GM19372 (cell line): Measurements from ENCODE around the gene UBD.

Experiments
- ATAC-seq: cut with Tn5 transposase; IDR thresholded peaks from one replicate; pipeline ENCODE4 v1.9.1; 2021; ENCODE audit warnings: mild to moderate bottlenecking, low read depth, moderate library complexity; ENCODE audit not compliant: unreplicated experiment

Gene UBD

DNA sequence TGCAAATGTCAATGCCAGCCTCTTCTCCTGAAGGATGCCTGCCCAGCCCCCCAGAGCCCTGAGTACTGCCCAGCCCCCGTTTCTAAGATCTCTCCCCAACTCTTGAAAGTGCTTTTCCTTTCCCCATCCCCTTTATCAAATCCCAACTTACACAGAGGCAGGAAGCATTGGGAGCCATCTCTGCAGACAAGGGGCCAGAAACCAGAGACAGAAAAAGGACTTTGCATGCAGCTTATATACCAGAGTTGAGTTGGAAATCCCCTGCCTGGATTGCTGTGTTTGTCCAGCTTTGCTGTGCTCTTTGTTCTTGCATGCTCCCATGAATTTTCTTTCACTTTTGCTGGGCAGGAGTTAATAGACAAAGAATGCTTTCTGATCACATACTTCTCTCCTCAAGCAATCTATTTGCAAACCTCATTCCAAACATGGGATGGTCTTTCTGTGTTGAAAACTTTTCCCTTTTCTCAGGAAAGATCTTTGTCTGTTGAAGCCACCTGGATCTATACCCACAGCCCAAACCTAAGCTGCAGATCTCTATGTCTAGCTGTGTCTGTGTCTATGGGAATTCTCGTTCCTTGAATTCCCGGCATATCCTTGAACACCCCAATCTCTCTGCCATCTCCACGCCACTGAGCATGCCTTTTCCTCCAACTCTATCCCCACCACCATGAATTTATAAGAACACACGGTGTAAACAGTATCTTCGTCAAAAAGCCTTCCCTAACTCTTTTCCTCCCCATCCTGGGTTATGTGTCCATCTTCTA, at the start of gene UBD:
Gene UBD (minus strand): TSS at position 209 of the 764 bp plus-strand sequence. CDS start 31 bp downstream, at position 178.
- ATAC-seq: no peak

DNA sequence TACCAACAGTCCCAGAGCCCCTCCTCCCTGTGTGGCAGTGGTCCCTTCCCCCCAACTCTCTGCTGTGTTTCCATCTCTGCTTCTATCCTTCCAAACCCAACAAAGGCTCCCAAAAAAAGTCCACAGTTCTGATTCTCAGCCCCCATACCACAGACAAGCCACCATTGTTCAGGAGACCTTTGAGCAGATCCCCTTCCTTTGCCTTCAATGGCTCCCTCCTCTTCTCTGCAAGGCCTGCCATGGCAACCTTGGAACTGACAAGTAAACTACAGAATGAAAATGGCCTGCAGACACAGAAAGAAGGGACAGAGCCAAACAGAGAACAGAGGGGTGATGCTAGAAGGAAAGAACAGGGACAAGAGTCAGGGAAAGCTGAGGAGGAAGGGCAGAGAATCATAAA, 48.6 kb upstream of the UBD start:
- no peak for ATAC-seq

DNA sequence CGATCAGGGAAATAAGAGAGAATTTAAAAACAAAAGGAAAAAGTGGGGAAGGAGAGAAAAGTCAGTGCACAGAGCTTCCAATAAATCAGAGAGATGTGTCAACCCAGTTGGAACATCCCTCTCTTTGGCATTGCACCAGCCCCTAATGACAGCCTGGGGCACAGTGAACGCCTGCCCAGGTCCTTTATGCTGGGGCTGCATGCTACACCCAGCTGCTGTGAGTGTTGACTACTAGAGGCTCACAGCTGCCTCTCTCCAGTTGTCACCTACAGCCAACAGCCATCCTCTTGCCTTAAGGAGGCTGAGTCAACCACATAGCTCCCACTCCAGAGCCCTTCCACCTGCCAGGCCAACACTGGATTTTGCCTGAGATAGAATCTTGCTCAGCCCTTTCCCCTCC, 44.4 kb upstream of the UBD start:
- no peak for ATAC-seq

DNA sequence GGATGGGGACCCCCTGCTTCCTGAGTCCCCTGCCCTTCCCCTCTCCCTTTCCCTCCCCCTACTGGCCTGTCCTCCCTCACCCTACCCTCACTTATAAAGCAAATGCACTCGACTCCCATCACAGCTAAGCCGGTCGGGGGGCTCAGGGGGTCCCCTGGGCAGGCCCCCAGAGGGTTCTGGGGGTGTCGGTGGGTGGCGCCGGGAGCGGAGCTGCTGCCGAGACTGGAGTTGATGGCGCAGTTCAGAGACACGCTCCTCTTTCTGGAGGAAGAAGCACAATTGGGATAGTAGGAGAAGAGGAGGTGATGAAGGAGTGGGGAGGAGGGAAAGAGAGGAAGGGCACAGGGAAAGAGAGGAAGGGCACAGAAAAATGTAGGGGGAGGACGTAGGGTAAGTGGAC, 43.9 kb upstream of the UBD start:
- ATAC-seq: no peak

DNA sequence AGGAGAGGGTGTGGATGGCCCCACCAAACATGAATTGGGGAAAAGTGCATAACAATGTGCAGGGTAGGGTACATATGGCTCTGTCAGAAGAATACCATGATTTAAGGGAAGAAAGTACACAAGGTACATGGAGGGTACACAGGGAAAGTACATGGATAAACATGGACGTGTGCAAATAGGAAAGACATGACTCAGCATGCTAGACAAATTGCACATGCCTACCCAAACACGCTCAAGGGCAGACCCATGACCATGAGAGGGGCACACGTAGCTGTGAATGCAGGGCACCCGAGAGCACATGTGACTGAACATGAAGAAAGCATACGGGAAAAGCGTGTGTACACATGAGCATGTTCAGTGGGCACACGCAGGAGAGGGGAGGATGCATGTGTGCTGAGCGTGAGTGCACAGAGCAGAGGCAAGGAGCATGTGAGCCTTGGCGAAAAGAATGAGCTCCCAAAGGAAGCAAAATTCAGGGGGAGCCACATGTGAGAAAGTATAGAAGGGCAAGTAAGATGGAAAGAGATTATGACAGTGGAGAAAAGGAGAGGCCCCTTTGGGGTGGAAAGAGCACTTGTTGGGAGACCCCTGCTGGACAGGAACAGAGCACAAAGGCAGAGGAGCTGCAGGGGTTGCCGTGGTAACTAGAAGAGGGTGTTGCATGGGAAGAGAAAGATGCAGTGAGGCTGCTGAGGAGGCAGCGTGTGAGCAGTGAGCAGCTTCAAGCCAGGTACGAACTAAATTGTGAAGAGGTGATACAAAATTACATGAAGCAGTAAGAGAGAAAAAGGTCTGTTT, 43.2 kb upstream of the UBD start:
- ATAC-seq: no peak

DNA sequence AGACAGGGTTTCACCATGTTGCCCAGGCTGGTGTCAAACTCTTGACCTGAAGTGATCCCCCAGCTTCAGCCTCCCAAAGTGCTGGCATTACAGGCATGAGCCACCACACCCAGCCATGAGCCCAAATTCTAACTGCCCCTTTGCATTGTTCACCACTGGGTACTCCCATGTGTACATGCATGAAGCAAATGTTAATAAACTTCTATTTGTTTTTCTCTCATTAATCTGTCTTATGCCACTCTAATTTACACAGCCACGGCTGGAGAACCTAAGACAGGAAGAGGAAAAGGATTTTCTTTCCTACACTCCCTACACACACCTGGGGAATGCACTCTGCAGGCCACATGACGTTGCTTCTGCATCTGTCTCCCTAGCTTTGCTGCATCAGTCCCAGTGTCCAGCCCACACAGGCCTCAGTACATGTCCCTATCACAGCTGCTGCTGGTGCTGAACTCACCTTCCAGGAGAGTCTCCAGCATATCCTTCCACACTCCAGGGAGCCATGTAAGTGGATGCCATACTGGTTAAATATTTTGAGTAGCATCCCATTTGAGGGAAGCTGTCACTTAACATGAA, 38.7 kb upstream of the UBD start:
- no peak for ATAC-seq

DNA sequence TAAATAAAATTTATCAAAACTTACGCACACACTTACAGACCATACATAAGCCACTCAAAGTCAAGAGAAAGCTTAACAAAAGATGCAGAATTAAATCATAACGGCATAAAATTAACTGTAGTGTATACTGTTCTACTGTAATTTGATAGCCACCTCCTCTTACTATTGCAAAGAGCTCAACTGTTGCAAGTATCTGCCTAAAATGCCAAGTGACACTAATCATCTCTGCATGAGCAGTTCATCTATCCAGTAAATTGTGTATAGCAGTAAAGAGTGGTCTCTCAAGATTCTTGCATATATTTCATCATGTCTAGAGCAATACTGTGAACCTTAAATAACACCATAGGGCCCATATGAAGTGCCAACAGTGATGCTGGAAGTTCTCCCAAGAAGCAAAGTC, 37.7 kb upstream of the UBD start:
- no peak for ATAC-seq

DNA sequence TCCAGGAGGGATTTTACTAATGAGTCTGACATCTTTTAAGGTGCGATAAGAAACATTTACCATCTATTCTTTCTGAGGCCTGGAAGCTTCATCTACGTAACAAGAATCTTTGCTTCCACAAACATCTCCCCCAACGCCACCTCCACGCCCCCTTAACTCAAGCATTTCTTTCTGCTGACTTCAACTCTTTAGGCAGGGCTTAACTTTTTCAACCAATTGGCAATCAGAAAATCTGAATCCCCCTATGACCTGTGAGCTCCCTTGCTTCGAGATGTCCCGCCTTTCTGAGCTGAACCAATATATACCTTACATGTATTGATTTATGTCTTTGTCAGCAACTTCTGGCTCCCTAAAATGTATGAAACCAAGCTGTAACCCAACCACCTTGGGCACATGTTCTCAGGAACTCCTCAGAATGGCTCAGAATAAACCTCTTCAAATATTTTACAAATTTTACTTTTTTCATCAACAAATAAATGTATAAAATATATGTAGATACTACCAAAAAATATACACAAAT, 36.9 kb upstream of the UBD start:
- ATAC-seq: no peak

DNA sequence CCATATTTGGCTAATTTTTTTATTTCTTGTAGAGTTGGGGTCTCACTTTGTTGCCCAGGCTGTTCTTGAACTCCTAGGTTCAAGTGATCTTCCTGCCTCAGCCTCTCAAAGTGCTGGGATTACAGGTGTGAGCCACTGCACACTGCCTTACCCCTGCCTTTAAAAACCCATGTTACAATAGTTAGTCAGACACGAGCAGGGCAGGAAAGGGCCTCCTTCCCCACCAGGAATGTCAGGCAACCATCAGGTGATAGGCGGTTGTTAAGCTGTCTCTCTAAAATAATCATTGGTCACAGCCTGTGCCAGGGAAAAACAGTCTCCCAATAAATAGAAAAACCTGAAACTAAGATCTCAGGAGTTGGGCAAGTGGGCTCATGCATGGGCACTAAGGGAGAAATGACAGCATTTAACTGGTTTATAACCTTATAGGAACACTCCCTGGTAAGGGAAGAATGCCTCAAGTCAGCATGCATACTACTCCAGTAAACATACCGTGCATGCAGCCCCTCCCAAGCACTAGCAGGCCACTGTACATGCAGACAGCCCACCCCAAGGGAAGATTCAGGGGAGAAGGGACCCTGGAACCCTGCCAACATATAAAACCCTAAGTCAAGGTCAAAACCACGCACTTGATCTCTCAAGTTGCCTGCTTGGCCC, 33.8 kb upstream of the UBD start:
- ATAC-seq: no peak

DNA sequence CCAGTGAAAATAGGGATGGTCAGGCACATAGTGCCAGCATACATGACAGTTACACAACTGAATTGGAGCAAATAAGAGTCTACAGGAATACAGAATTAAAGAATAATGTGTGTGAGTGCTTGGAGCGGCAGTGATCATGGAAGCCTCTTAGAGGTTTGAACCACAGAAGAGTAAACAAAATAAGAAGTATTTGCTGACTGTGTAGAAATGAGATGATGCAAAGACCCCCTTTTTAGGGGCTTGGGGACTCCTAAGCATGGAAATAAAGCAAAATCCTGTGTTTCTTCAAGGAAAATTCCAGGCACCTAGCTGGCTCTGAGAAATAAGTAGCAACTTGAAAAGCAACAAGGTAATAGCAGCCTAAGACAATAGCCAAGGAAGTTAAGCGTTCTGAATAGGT, 32.1 kb upstream of the UBD start:
- ATAC-seq: no peak

DNA sequence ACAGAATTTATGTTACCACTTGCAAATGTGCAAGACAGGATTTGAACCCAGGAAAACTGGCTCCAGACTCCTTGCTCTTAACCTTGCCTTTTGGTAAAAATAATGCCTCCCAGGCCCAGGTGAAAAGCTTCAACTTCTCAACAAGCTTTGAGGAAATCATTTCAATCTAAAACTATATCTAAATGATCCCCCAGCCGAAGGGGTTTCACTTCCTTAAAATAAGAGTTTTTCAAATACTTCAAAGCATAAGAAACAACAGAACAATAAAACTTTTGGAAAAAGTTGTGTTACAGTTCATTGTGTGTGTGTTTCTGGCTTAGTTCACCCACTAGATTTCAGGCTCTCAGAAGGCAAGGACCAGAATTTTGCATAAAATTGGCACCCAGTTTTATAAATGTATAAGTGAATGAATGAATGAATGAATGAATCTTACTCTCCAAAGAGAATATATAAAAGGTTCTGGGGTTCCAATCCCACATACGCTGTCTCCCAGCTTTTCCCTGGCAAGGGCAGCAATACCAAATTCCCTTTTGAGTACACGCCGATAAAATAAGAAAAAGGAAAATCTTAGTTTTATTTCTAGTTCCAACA, 30.8 kb upstream of the UBD start:
- ATAC-seq: no peak

DNA sequence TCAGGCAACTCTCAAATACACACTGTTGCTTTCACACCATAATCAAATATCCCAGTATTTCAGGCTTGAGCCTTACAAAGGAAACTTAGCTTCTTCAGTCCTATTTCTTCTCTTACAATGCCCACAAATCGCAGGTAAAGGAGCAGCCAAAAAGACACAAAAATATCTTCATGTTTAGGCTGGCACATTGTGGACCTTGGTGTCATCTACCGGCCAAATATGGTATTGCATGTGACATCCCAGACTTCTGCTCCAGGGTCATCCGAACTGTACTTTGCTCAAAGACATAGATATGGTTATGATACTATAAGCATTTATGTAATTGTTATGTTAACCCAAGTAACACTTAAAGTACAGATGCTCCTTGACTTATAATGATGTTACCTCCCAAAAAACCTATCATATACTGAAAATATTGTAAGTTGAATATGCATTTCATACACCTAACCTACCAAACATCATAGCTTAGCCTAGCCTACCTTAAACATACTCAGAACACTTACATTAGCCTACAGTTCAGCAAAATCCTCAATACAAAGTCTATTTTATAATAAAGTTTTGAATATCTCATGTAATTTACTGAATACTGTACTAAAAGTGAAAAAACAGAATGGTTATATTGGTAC, 30.0 kb upstream of the UBD start:
- ATAC-seq: no peak

DNA sequence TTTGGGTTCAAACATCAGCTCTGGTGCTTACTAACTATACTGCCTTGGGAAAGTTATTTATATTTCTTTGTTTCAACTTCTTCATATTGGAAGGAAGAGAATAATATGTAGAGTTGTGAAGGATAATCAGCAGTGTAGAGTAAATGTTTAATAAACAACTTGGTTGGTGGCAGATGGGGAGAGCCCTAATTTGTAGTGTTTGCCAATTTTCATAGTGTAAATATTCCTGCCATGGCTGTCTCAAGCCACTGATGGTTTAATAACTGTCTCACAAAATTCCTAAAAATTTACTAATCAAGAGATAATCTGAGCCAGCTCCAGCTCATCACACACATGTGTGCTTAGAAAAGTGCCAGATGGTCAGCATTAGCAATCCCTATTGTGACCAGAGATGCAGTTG, 25.3 kb upstream of the UBD start, which contains the start of gene OR2H2:
Gene OR2H2 (plus strand): TSS at position 301 of the 400 bp plus-strand sequence. CDS start 2,824 bp downstream, outside the sequence.
- ATAC-seq: no peak

DNA sequence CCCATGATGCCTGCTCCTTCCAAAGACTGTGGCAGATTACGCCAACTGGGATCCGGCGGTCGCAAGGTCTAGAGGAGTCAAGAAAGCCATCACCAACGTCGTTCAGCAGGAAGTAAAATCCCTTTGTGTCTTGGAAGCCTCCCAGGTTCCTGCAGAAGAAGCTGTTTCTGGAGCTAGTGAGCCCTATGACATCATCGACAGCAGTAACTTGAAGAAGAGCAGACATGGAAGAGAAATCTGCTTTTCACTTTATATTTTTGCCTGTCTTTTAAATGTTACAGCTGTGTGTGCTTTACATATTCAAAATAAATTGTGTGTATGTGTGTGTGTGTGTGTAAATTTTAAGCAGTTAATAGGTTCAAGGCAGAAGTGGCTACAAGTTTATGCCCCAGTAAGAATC, 18.0 kb upstream of the UBD start:
- no peak for ATAC-seq

DNA sequence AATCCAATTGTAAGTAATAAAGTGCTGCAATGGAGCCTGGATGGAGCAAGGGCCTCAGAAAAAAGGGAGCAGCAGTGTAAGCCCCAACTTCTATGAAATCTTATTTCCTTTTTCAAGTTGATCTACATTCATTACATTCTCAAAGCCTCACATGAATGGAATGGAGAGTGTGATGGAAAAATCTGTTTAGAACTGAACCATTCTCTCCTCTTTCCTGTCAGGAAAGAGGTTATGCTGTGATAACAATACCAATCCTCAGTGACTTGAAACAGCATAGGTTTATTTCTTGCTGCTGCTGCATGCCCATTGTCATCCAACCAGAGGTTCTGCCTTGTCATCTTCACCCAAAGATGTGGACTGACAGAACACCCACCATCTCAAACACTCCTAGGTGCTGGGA, 16.5 kb upstream of the UBD start:
- no peak for ATAC-seq

DNA sequence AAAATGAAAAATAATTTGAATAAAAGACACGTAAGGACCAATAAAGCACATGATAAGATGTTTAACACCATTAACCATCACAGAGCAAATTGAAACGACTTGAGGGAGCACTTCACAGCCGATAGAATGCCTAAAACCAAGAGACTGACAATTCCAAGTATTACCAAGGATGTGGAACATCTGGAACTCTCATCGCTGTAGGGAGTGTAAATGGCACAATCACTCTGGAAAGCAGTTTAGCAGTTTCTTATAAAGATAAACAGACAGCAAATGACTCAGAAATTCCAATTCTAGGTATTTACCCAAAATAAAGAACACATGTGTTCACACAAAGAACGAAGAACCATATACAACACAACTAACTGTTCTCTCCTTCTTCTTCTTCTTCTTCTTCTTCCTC, 8.5 kb upstream of the UBD start:
- ATAC-seq: no peak

DNA sequence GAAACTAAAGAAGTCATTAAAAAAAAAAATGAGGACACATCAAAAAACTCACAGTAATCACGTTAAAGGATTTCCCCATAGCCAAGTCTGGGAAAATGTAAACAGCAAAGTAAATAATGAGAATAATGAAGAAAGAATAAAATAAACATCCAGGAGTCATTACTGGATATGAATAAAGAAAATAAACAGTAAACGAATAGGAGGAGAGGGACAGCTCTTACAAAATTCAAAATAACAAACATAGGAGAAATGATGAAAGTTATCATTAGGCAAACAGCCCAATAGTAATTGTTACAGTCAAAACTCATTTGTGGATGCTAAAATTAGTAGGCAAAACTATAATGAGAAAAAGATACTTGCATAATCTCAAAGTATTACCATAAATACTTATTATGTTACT, 8.0 kb upstream of the UBD start:
- ATAC-seq: no peak

DNA sequence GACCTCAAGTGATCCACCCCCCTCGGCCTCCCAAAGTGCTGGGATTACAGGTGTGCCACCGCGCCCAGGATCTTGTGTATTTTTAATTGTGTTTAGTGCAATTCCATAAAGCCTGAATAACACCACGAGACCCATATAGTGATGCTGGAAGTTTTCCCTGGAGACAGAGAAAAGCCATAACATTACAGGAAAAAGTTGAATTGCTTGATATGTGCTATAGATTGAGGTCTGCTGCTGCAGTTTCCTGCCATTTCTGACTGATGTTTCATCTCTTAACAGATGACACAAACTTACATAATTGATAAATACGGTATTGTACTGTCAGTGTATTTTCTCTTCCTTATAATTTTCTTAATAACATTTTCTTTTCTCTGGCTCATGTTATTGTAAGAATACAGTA, 7.3 kb upstream of the UBD start:
- no peak for ATAC-seq

DNA sequence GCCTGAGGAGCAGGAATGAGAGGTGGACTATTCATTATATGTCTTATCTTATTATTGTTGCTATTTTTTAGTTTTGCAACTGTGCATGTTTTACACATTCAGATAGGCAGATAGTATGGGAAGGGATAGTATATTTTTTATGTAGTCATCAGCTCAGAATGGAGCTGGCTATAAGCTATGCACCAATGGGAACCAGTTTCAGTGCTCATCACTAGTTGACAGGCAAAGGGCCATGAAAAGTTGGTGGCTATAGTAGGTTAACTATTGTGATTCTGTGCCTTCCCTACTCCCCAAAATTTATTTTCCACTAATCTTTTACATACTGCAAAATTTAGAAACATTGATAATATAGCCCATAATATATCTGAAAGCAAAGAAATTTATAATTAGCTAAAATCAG, 5.3 kb upstream of the UBD start:
- no peak for ATAC-seq

DNA sequence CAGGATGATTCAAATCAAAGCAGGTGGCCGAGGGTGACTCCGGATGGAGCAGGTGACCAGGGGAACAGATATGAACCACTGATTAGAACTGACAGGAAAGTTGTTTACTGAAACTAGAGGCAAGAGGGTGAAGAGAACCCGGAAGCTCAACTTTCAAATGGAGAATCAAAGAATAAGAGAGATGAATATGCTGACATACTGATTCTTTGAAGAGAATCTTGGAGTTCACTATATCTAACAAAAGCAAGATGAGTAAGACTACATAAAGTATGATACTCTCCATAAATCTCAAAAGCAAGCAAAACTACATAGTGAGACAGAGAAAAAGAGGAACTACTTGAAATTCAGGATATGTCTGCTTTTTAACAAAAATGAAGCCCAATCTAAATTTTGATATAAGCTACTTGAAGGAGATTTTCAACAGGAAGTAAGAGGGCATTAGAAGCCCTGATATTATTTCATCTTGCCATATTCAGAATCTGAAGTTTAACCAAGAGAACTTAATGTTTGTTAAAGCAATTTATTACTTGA, 4.0 kb upstream of the UBD start:
- ATAC-seq: no peak
